GM23248 (cell line): Measurements from ENCODE around the gene ZNF839.

Source experiments
- EZH2 ChIP-seq: fragments of 200-600 bp; sonication (generic); IDR thresholded peaks from 2 replicates; pipeline ENCODE4 v1.6.1; 2018; ENCODE audit warnings: antibody characterized with exemption, mild to moderate bottlenecking; ENCODE audit not compliant: insufficient read depth, poor library complexity, severe bottlenecking
- EZH2phosphoT487 ChIP-seq: fragments of 200-600 bp; sonication (generic); IDR thresholded peaks from 2 replicates; pipeline ENCODE4 v1.6.1; 2018; ENCODE audit warnings: antibody characterized with exemption, moderate library complexity, mild to moderate bottlenecking, low read depth; ENCODE audit not compliant: insufficient read depth

DNA sequence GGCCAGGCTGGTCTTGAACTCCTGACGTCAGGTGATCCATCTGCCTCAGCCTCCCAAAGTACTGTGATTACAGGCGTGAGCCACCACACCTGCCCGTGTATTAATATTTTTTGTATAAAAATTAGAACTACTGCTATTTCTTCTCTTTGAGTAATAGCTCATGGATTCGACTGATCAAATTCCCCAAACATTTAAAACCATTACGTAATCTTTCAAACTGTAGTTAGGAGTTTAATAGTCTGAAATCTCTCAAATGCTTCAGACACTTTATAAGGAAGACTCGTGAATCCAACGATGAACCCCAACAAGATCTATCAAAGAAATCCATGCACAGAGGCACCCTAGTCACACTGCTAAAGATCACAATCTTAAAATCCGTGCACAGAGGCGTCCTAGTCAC lies 59.3 kb downstream of the ZNF839 start:
- TF ChIP-seq EZH2phosphoT487 (no peak), EZH2 (no peak)
